GM18951 (cell line): ENCODE data around the gene NCKAP5.
"Not testable (repeated sequence)": the region's sequence is repeated elsewhere in the genome, so short reads cannot be mapped to it uniquely, and the experiment has no call there.

Source experiments
- POLR2A ChIP-seq: IDR thresholded peaks from 4 replicates; pipeline ENCODE4 v1.6.1; 2011; ENCODE audit warnings: mild to moderate bottlenecking; ENCODE audit not compliant: insufficient read length, insufficient read depth; ENCODE audit errors: extremely low read depth
- in situ Hi-C: fragments of 300-500 bp; cut with MboI; formaldehyde crosslinking; loops from one replicate; pipeline ENCODE4 v1.12.0; 2022; ENCODE audit warnings: low sequenced_read_pairs, mixed read lengths, inconsistent platforms; ENCODE audit not compliant: unreplicated experiment

The NCKAP5 gene

GRCh38 chr2:133475610-133476009 lies 92.7 kb downstream of the NCKAP5 start:
- TF ChIP-seq POLR2A: no peak
- in situ Hi-C loops: no loop called here

GRCh38 chr2:133470446-133470845 lies 97.8 kb downstream of the NCKAP5 start:
- in situ Hi-C loops: not testable (repeated sequence)

GRCh38 chr2:133462811-133463210 lies 105.5 kb downstream of the NCKAP5 start:
- in situ Hi-C loops: no loop called here
- TF ChIP-seq POLR2A: no peak

DNA sequence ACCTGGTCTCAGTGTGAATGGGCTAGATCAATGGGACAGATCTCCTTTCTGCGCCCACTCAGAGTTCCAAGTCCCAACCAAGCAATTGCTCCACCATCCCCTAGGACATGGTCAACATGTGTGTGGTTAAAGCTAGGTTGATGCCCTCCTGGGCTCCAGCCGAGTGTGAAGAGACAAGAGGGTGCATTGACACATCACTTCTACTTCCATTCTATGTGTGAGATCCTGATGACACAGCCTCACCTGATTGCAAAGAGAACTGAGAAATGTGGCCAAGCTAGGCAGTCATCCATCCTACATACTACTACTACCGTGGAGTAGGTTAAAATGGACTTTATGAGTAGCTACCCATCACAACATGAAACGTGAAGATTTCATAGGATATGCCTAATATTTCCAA lies 106.8 kb downstream of the NCKAP5 start:
- in situ Hi-C loops: no loop called here
- TF ChIP-seq POLR2A: no peak

DNA sequence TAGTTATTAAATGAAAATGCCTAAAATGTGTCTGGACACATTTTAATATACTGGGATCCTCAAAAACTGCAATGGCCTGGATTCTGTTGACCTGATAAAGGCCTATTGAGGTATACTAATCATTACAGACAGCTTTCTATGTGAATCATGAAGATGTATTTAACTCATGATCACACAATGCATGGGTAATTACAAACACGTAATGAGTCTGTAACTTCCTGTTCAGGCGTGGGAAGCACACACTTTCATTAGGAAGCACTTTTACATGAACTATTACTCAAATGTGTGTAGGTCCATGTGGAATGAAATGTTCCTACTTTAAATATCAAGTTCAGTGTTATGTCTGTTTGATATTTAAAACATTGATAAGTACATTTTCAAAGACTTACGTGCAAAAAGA lies 108.7 kb downstream of the NCKAP5 start:
- in situ Hi-C loops: no loop called here
- TF ChIP-seq POLR2A: no peak

DNA sequence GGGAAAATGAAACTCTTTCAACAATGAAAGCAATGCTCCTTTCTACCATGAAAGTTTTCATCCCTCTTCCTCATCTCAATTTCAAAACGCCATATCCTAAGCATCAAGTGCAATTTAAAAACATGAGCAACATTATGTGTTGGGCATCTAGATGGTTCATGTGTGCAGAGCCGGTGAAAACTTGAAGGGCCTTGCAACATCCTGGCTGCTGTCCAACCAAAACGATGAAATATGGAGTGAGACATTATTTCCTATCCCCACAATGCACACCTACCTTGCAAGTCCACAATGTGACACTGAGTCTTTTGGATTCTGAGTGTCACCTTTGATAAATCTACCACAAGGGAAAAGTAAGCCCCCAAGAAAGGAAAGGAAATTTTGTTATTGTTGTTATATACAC lies 110.0 kb downstream of the NCKAP5 start:
- no peak for TF ChIP-seq POLR2A
- in situ Hi-C loops: no loop called here

DNA sequence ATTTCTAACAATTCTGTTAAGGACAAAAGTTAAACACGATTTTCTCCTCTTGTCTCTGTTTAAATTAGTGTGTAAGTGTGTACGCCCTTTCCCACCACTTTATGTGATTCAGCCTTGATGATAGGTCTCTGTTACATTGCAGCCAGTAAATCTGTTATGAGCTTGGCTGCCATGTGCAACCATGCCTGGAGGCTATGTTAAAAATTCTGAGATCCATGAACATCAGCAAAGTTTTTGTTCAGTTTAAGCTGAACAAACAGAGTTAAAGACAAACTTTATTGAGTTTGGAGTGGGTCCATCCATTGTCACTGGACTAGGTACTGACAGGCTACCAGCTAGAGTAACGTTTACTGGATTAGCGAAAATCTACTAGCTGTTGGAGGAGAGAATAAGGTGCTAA lies 110.4 kb downstream of the NCKAP5 start:
- in situ Hi-C loops: no loop called here
- no peak for TF ChIP-seq POLR2A

DNA sequence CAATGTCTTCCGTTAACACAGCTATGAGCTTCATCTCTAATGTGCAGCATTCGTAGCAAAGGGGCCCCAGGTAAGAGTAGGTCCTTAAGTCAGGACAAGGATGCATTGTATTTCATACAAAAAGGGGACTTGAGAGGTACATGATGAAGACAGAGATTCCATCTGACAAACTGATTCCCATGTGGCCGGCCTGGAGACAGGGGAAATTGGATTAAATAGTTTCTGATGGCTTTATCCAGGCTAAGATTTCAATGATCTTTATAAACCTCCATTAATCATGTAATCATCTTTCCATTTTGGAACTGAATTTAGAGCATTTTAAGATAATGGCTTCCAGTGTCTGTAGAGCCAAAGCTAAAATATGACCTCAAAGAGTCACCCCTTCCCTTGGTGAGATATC lies 111.3 kb downstream of the NCKAP5 start:
- no peak for TF ChIP-seq POLR2A
- in situ Hi-C loops: no loop called here

- TF ChIP-seq POLR2A: no peak
- in situ Hi-C loops: no loop called here
Measured at GRCh38 chr2:133456156-133456555, 112.1 kb downstream of the NCKAP5 start.

DNA sequence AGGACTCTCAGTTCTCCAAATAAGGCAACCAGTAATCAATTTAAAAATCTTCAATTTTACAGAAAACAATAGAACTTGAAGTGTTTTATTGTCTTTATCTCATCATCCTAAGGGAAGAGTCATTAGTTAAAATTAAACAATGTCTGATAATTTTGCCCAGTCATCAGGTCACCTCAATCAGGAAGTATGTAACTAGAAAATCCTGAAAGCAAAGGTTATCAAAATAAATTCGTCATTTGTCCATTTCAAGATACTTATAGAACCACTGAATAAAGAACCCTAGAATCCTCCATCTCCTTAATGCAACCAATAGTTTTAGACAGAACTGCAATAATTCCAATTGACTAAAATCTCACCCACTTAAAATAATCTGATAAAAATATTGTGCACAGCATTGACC lies 115.2 kb downstream of the NCKAP5 start:
- no peak for TF ChIP-seq POLR2A
- in situ Hi-C loops: no loop called here

DNA sequence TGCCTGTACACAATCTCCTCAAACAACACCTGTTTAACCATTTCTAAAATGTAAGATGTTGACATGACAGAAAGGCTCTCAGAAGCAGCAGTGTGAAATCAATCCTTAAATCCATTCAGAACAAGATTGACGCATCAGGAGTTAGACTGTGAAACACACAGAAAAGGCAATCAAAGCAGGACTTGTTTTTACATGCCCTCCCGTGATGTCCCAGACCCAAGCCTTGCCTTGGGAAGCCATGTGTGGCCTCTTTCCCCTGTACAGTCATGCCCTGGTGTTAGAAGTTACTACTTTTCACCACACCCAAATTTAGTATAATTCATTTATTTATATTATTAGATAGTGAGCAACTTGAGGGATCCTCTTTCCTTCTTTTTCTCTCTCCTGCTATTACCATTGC lies 115.7 kb downstream of the NCKAP5 start:
- in situ Hi-C loops: no loop called here
- TF ChIP-seq POLR2A: no peak

DNA sequence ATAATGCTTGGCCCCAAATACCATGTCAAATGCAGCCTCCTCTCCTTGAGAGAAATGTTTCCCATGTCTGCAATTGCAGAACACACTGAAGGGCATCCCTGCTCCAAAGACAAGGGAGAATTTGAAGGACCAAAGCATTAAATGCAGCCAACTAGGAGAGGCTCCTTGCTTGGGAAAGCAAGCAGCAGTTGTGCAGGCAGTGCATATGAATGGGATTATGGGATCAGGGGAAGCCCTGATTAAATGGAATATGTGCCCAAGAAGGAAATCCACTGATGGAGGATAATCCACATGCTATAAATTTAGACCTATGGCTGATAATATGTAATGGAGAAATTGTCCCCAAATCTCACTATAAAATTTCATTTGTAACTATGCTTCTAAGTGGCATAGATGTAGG lies 116.1 kb downstream of the NCKAP5 start:
- TF ChIP-seq POLR2A: no peak
- in situ Hi-C loops: no loop called here

GRCh38 chr2:133448195-133448594 lies 120.1 kb downstream of the NCKAP5 start:
- TF ChIP-seq POLR2A: no peak
- in situ Hi-C loops: no loop called here

DNA sequence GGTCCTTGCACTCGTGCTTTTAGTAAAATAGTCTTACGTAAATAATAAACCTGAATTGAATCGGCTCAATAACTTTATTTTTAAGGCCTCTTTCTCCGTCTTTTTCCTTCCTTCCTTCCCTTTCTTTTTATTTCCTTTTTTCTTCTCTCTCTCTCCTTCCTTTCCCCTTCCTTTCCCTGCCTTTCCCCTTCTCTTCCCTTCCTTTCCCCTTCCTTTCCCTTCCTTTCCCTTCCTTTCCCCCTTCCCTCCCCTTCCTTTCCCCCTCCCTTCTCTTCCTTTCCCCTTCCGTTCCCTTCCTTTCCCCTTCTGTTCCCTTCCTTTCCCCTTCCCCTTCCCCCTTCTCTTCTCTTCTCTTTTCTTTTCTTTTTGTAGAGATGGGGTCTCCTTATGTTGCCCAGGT lies 121.0 kb downstream of the NCKAP5 start:
- in situ Hi-C loops: no loop called here
- TF ChIP-seq POLR2A: no peak

- in situ Hi-C loops: no loop called here
- no peak for TF ChIP-seq POLR2A
Measured at GRCh38 chr2:133444465-133444864, 123.8 kb downstream of the NCKAP5 start.
